Measurements from ENCODE around the gene KANSL2.
"Not testable (repeated sequence)": the region's sequence is repeated elsewhere in the genome, so short reads cannot be mapped to it uniquely, and the experiment has no call there.

Gene KANSL2

GRCh38 chr12:48681710-48682532, at the start of gene KANSL2:
Gene KANSL2, minus strand, starts transcription at chr12:48682238. Its CDS starts 606 bp downstream, at chr12:48681632.
- peak; percentile 99 for DNase-seq

DNA sequence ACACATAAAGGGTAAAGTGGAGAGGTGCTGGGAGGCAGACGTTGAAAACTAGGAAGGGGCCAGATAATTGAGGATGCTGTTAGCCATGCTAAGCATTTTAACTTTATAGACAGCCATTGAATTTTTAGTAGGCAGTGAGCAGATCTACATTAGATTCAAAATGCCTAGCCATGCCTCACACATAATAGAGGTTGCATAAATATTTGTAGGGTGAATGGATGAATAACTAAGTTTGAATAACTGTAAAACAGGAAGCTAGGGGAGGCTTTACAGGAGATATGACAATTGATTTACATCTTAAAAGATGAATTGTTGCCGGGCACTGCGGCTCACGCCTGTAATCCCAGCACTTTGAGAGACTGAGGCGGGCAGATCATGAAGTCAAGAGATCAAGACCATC, 46.8 kb upstream of the KANSL2 start:
- DNase-seq: no peak

GRCh38 chr12:48720737-48721136, 38.7 kb upstream of the KANSL2 start:
- DNase-seq: not testable (repeated sequence)

DNA sequence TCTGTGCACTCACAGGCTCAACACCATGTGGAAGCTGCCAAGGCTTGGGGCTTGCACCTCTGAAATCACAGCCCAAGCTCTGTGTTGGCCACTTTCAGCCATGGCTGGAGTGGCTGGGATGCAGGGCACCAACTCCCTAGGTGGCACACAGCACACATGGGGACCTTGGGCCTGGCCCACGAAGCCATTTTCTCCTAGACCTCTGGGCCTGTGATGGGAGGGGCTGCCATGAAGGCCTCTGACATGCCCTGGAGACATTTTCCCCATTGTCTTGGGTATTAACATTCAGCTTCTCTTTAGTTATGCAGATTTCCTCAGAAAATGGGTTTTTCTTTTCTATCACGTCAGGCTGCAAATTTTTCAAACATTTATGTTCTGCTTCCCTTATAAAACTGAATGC, 38.1 kb upstream of the KANSL2 start:
- DNase-seq: not testable (repeated sequence)

DNA sequence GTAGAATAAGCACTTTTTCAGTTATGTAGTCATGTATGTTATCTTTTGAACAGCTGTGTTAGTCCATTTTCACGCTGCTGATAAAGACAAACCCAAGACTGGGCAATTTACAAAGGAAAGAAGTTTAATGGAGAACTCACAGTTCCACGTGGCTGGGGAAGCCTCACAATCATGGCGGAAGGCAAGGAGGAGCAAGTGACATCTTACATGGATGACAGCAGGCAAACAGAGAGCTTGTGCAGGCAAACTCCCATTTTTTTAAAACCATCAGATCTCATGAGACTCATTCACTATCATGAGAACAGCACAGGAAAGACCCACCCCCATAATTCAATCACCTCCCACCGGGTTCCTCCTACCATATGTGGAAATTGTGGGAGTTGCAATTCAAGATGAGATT, 37.0 kb upstream of the KANSL2 start:
- DNase-seq: not testable (repeated sequence)

DNA sequence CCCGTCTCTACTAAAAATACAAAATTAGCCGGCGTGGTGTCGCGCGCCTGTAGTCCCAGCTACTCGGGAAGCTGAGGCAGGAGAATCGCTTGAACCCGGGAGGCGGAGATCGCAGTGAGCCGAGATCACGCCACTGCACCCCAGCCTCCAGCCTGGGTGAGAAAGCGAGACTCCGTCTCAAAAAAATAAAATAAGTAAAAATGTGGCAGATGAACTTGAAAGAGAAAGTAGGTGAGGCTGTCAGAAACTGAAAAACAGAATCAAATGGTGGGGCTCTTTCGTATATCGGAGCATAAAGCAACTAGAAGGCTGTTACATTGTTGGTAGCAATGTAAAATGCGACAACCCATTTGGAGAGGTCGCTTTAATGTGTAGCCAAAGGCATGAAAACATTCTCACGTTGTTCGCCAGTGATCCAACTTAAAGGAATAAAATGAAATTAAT, 35.2 kb upstream of the KANSL2 start:
- no peak for DNase-seq

DNA sequence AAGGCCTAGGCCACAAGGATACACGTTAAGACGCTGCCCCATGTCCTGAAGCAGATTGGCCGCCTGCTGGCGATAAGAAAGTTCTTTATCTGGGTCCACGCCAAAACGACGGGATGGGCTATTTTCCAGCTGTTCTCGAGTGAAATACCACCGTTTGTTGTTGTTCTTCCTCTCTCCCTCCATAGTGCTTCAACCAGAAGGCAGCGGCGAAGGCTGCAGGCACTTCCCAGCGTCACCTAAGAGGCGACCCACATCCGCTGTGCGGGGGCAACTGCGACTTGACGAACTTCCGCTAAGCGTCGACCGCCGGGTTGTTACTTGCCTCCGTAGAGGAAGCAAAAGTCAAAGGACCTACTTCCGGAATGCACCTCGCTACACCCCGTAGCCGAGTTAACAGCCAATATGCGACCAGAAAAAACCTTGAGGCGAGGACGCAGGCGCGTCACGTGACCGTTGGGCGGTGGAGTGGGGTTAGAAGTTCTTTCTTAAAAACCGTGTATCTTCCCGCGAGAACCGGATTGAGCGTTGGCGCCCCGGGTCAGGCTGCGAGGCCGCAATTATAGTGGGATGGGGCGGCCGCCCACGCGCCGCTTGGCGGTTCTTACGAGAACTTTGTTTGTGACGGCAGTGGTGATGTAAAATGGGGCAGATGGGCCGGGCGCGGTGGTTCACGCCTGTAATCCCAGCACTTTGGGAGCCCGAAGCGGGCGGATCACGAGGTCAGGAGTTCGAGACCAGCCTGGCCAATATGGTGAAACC, 34.6 kb upstream of the KANSL2 start, which contains the start of gene CCNT1:
Gene CCNT1, minus strand, starts transcription at position 215 of the 759 bp plus-strand sequence. Its CDS starts 32 bp downstream, at position 183.
- peak; percentile 99 for DNase-seq

- DNase-seq: no peak
These were observed 34.1 kb upstream of the KANSL2 start for GRCh38 chr12:48716168-48716492.

- DNase-seq: no peak
These were observed 30.2 kb upstream of the KANSL2 start for GRCh38 chr12:48712209-48712608.

DNA sequence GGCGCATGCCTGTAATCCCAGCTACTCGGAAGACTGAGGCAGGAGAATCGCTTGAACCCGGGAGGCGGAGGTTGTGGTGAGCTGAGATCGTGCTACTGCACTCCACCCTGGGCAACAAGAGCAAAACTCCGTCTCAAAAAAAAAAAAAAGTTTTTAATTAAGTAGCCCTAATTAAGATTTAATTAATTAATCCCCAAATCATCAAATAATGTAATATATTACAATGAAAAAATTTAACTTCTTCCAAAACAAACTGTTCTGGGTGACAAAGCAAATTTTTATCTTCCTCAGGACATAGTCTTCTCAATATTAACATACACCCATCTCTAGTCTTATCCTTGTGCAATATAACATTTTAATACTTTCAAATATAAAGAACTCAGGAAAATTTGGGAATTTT, 16.8 kb upstream of the KANSL2 start:
- DNase-seq: not testable (repeated sequence)

GRCh38 chr12:48696626-48697025, 14.6 kb upstream of the KANSL2 start:
- no peak for DNase-seq

DNA sequence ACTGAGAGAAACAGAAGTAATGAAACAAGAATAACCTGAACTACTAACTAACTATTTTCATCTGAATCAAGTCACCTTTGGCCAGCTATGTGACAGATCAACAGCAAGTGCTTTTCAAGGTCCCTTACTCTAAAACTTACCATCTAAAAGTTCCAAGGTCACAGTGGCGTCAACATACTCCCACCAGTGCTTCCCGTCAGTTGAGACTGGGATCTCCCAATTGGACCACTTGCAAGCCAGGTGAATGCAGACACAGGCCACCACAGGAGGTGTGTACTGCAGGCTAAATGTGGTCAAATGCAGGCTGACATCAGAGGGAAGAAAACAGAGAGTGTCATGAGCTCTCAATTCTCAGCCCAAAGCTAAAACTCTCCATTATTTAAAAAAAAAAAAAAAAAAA, 13.8 kb upstream of the KANSL2 start:
- DNase-seq: no peak

DNA sequence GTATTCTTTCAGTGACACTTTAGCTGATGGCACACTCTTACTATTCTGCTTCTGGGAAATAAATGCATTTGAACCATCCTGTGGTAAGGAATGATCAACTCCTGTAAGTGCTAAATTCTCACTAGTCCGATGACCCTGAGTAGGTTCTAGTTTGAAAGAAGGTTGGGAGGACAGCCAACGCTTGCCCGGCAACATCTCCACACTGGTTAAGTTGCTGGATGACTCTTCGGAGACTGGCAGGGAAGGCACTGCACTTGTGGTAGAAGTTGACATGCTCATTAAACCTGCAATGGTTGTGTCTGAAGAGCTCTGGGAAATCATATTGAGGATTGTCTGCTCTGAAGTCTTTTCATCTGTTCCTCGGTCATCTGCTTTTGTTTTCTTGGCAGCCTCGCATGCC, 12.0 kb upstream of the KANSL2 start:
- DNase-seq: no peak

DNA sequence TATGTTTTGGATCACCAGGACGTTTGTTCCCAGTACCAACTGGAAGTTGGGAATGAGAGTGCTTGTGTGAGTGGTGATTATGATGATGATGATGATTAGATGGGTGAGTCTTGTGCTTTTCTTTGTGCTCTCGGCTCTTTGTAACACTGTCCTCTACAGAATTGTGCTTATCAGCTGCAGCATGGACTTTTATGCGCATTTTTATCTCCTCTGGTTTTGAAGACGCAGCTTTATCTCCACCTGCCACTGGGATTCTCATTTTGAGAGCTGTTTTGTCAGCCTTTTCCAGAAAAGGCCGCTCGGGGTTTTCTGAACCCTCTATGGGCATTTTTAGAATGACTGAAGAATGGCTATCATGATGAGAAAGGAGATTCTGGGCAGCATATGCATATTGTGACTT, 11.5 kb upstream of the KANSL2 start:
- no peak for DNase-seq

DNA sequence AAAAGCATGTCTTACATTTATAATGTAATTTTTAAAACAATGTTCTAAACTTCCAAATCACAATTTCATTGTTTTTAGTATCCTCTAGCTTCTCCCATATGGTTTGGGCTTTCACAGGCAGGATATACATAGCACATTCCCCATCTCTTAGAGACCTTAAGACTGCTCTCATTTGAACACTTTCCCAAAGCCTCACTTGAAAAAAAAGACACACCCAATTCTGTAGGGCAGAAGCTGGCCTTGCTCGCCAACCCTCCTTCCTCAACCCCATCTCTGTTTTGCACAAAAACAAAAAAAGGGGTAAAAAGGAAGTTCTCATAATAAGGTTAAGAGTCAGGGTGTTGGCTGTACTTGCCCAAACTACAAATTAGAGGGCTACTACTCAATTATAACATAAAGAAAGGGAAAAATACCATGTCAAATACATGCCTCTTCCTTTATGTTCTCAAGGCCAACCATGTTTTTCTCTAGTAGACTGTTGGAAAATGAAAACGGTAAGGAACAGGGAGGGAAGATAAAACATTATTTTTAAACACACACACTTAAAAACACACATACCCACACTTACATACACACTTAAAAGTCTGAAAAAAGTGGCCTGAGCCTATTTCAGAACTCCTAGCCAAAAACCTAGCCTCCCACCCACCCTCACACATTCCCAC, 9.9 kb upstream of the KANSL2 start:
- no peak for DNase-seq

DNA sequence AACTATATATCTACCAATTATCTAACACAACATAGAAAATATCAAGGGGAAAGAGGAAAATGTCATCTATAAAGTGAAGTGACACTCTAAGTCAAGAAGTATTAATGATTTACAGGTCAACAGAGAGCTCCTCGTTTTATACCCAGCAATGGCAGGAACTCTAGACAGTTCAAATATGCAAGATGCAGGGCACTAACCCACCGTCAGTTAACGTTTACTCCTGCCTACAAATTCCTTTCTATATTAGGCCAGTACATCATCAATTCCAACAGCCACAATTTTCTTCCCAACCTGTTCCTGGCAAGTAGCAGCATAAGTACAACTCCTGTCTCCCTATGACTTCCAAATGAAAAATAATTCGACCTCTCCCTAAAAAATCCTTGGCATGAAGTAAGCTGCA, 9.0 kb upstream of the KANSL2 start:
- no peak for DNase-seq

- no peak for DNase-seq
These were observed 8.4 kb upstream of the KANSL2 start for GRCh38 chr12:48690436-48690835.

- DNase-seq: no peak
These were observed 6.8 kb upstream of the KANSL2 start for GRCh38 chr12:48688836-48689235.

- no peak for DNase-seq
These were observed 5.6 kb upstream of the KANSL2 start for GRCh38 chr12:48687592-48687991.

GRCh38 chr12:48686615-48687334, 4.7 kb upstream of the KANSL2 start:
- no peak for DNase-seq

GRCh38 chr12:48686037-48686595, 4.1 kb upstream of the KANSL2 start:
- no peak for DNase-seq

- DNase-seq: no peak
These were observed 1.5 kb upstream of the KANSL2 start for GRCh38 chr12:48683534-48683933.

DNA sequence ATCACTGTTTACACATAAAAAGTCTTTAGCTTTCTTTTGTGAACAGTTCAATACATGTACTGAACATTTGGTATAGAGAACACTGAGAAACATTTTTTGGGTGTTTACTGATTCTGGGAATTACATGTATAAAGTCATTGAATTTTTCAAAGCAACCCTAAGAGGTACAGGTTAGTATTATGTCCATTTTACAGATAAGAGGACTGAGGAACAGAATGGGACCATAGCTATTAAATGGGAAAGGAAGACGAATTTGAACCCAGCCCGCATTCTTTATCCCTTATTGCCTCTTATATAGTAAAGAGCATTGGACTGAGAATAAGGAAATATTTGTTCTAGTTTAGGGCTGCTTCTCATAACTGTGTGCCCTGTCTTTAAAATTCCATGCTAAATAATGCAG, 889 bp upstream of the KANSL2 start:
- no peak for DNase-seq
